K562 (cell line): Measurements from ENCODE around the gene HIVEP1. TPM values are rescaled to one million over a fixed set of nuclear protein-coding genes. Genes with fewer than 3 reads are reported as not detected.

Source experiments
- ARNT ChIP-seq, 2 experiments: fragments of 450-650 bp; IDR thresholded peaks; 2 replicates each; pipeline ENCODE4 v1.6.1; 2016; ENCODE audit warnings: mild to moderate bottlenecking in 1 of 2
- CBX3 ChIP-seq, 2 experiments: IDR thresholded peaks; 1 replicate in 1 of 2; 2 replicates in 1 of 2; pipeline ENCODE4 v1.6.1; 2012; ENCODE audit warnings: inconsistent platforms in 2 of 2, low read length in 2 of 2, borderline replicate concordance in 1 of 2, control low read depth in 1 of 2
- CREBBP ChIP-seq: IDR thresholded peaks from one replicate; pipeline ENCODE4 v1.6.1; 2012; ENCODE audit warnings: low read depth, mild to moderate bottlenecking, control low read depth, inconsistent platforms, low read length
- MCM7 ChIP-seq, 2 experiments: fragments of 450-650 bp; IDR thresholded peaks; 2 replicates each; pipeline ENCODE4 v1.6.1; 2016 to 2018
- MTA3 ChIP-seq: fragments of 450-650 bp; formaldehyde crosslinking; IDR thresholded peaks from 2 replicates; pipeline ENCODE4 v1.6.1; 2017; ENCODE audit warnings: mild to moderate bottlenecking, borderline replicate concordance
- PBX2 ChIP-seq, 2 experiments: IDR thresholded peaks in 1 of 2; conservative IDR thresholded peaks in 1 of 2; 2 replicates each; pipeline ENCODE4 v1.6.1; 2016; ENCODE audit warnings: low read depth in 2 of 2, mild to moderate bottlenecking in 1 of 2, missing compliant biosample characterization in 1 of 2, missing genetic modification characterization in 1 of 2, moderate library complexity in 1 of 2
- POLR2H ChIP-seq: IDR thresholded peaks from 2 replicates; pipeline ENCODE4 v1.6.1; 2016; ENCODE audit warnings: missing genetic modification characterization, low read depth, mild to moderate bottlenecking, control low read depth, missing compliant biosample characterization, moderate library complexity
- SRF ChIP-seq, 2 experiments: fragments of 250-450, 450-650 bp in 1 of 2; sonication (Bioruptor Pico) in 1 of 2; sonication (generic) in 1 of 2; formaldehyde crosslinking; IDR thresholded peaks; 2 replicates each; pipeline versions ENCODE4 v1.5.0 to v1.5.1; 2020 to 2022; ENCODE audit warnings: mild to moderate bottlenecking in 1 of 2, missing genetic modification reagents in 1 of 2
- ZNF584 ChIP-seq: fragments of 200-800 bp; sonication (Bioruptor generic); IDR thresholded peaks from 2 replicates; pipeline ENCODE4 v1.6.1; 2016; ENCODE audit warnings: low read depth, mild to moderate bottlenecking, missing genetic modification characterization, missing compliant biosample characterization
- ZNF639 ChIP-seq, 2 experiments: fragments of 200-800 bp in 1 of 2; sonication (Bioruptor generic) in 1 of 2; sonication (generic) in 1 of 2; formaldehyde crosslinking in 1 of 2; IDR thresholded peaks in 1 of 2; conservative IDR thresholded peaks in 1 of 2; 2 replicates each; pipeline versions ENCODE4 v1.5.0 to v1.6.1; 2016 to 2020; ENCODE audit warnings: missing compliant biosample characterization in 1 of 2, missing genetic modification characterization in 1 of 2, missing genetic modification reagents in 1 of 2
- polyA plus RNA-seq, 8 experiments: library from polyadenylated mRNA; depleted of rRNA in 4 of 8; stranded (reverse) in 5 of 8; unstranded in 3 of 8; fragments of >200 nt; fragmentation: Nextera tagmentation in 2 of 8; fragmentation: Illumina TruSeq in 1 of 8; extraction: Ambion mirVana in 2 of 8; extraction: Trizol in 1 of 8; gene quantifications; 2 replicates each; pipeline versions ENCODE4 v1.2.1 to v1.2.3, GENCODE V29; 2011 to 2014; ENCODE audit warnings: inconsistent platforms in 1 of 8, missing spikeins in 1 of 8
- total RNA-seq, 7 experiments: library from RNA; depleted of rRNA in 6 of 7; stranded (reverse); fragments of >200 nt in 6 of 7; fragmentation: Illumina TruSeq in 2 of 7; extraction: Trizol in 2 of 7; gene quantifications; 2 replicates each; pipeline versions ENCODE4 v1.2.1 to v1.2.3, GENCODE V29; 2011 to 2021; ENCODE audit warnings: low replicate concordance in 1 of 7

The HIVEP1 gene
- total and polyA plus RNA-seq, 9 of the 15 experiments (the other 6 are each of a cell fraction or from before 2014, with no cell fraction given), result 6.0 to 33.3 (median 21.7) TPM

GRCh38 chr6:11978169-11978987 is 33.7 kb upstream of the HIVEP1 start (continued):
- 0 out of 4 replicates have a peak, but pooled peaks of 1 of the 2 experiments have one; percentile 27 for TF ChIP-seq SRF (CRISPR knock-in tag; IDR thresholded peaks at IDR 0.05)
- no peak for TF ChIP-seq MCM7 (IDR thresholded peaks at IDR 0.05)
- no peak for TF ChIP-seq CREBBP
- peak in 1 of 2 experiments; percentile 59; a peak in 1 of 3 replicates for TF ChIP-seq CBX3 (IDR thresholded peaks at IDR 0.05; ENCODE audit: borderline replicate concordance in 1 of 2, low read length in 2 of 2)
- TF ChIP-seq ARNT (IDR thresholded peaks at IDR 0.05), result peak in 1 of 2 experiments; percentile 52; a peak in 1 of 4 replicates
- TF ChIP-seq ZNF584 (CRISPR knock-in tag), result 0 out of 2 replicates have a peak, but pooled peaks have one; percentile 41
- peak in 1 of 2 experiments; percentile 65; a peak in 2 of 4 replicates for TF ChIP-seq ZNF639 (CRISPR knock-in tag; conservative IDR thresholded peaks at IDR 0.05 in 1 of 2, IDR thresholded peaks at IDR 0.05 in 1 of 2)
- peak; percentile 57; the same call in 1 of the 2 replicates for TF ChIP-seq POLR2H (tag)
- TF ChIP-seq MTA3, result 0 out of 2 replicates have a peak, but pooled peaks have one; percentile 29
- no peak for TF ChIP-seq PBX2 (CRISPR knock-in tag; IDR thresholded peaks at IDR 0.05; ENCODE audit: low read depth)
- TF ChIP-seq PBX2 (tag; conservative IDR thresholded peaks at IDR 0.05; ENCODE audit: low read depth), result peak; percentile 98
